ENCODE data around the gene GBA3.

Gene GBA3

GRCh38 chr4:22692736-22693135 is at the start of gene GBA3:
GBA3 (plus strand) TSS chr4:22692937.
- DNase-seq (ENCODE audit: low read depth): no peak

DNA sequence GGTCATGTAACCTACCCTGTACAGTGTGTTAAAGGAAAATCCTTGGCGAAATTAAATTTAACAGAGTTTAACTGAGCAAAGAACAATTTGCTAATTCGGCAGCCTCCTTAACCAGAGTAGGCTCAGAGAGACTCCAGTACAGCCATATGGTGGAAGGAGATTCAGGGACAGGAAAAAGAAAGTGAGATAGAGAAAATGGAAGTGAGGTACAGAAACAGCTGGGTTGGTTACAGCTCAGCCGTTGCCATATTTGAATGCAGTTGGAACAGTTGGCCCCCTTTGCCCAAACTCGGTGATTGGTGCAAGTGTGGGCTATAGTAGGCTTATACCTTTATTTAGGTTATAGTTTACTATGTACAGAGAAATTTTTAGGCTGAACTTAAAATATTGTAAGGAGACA is 48.8 kb upstream of the GBA3 start:
- no peak for DNase-seq (ENCODE audit: low read depth)

GRCh38 chr4:22645481-22646182 is 47.1 kb upstream of the GBA3 start:
- DNase-seq (ENCODE audit: low read depth): no peak

- DNase-seq (ENCODE audit: low read depth): no peak
Measured at GRCh38 chr4:22648996-22649395, 43.7 kb upstream of the GBA3 start.

DNA sequence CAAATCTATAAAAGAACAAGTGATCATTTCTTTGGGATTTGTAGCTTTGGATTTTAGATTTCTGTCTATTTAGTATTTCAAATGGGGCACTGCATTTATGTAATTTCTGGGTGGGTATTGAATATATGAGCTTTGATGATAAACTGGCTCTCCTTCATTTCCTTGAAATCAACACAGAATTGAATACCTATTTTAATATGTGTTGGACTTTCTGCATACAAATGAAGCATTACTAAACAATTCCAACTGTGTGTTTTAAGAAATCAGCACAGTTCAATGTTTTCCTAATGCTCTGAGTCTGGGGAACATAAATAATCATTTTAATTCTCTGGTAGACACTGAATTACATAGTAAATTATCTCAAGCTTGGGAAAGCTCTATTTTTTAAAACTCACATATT is 42.0 kb upstream of the GBA3 start:
- no peak for DNase-seq (ENCODE audit: low read depth)

DNA sequence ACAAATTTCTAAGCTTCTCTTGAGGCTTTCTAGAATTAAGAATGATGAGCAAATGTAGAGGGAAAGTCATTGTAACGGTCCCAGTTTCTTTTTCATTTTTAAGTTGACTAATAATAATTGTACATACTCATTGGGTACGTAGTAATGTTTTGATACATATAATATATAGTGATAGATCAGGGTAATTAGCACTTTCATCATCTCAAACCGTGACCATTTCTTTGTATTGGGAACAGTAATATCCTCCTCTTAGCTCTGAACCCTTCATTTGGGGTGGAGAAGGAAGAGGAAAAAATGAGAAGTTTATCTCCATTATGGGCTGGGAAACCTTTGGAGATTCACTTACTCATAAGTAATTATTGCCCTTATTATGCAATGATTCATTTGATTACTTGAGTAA is 39.0 kb upstream of the GBA3 start:
- DNase-seq (ENCODE audit: low read depth): no peak

DNA sequence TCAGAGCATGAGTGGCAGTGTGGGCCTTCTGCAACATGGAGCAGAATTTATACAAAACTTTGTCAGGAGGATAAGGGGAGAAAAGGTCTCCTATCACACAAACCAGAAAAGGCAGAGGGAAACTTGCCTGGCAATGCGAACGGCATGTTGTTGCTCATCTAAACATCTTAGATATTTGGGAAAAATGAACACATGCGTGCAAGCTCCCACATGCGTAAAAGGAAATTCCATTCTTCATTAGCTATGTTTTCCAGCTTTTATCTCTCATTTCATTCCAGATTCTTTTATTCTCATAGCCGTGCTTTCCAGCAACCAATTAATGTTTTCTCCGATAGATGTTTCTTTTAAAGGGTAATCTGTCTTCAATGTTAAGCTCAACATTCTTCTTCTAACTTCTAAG is 31.3 kb upstream of the GBA3 start:
- no peak for DNase-seq (ENCODE audit: low read depth)

GRCh38 chr4:22667332-22667940 is 25.3 kb upstream of the GBA3 start:
- no peak for DNase-seq (ENCODE audit: low read depth)

DNA sequence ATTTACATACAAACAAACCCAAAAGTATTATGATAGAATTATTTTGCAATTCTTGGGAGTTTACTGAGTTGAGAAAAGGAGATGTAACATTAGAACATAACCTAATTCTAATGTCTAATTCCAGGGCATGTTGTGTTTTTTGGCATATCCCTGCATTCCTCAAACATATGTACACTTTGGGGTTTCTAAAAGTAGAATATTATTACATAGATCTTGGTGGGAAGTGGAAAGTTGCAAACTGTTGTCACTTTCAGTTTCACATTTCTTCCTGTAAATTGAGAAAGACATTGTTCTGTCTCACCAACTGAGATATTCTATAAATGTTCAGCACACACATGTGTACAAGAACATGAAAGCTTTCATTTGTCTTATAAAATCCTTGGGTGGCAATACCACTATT is 24.4 kb upstream of the GBA3 start:
- no peak for DNase-seq (ENCODE audit: low read depth)

- no peak for DNase-seq (ENCODE audit: low read depth)
Measured at GRCh38 chr4:22668702-22669101, 24.0 kb upstream of the GBA3 start.

GRCh38 chr4:22670956-22671355 is 21.8 kb upstream of the GBA3 start:
- DNase-seq (ENCODE audit: low read depth): no peak

- DNase-seq (ENCODE audit: low read depth): no peak
Measured at GRCh38 chr4:22672519-22672918, 20.2 kb upstream of the GBA3 start.

- no peak for DNase-seq (ENCODE audit: low read depth)
Measured at GRCh38 chr4:22672944-22673343, 19.8 kb upstream of the GBA3 start.

- no peak for DNase-seq (ENCODE audit: low read depth)
Measured at GRCh38 chr4:22674700-22675099, 18.0 kb upstream of the GBA3 start.

GRCh38 chr4:22676063-22676462 is 16.7 kb upstream of the GBA3 start:
- no peak for DNase-seq (ENCODE audit: low read depth)

DNA sequence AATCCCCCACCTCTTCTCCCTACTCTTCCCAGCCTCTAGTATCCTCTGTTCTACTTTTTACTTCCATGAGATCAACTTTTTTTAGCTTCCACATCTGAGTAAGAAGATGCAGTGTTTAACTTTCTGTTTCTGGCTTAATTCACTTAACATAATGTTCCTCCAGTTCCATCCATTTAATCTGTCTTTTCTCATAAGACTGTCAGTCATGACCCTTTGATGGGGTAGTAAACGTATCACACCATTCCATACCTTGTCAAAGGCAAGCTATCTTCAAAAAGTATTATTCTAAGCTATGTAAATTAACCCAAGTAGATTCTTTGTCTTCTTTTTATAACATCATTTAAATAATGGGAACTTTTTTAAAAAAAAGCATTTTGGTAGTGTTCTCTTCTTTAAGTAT is 15.0 kb upstream of the GBA3 start:
- DNase-seq (ENCODE audit: low read depth): no peak

- no peak for DNase-seq (ENCODE audit: low read depth)
Measured at GRCh38 chr4:22678940-22679854, 13.5 kb upstream of the GBA3 start.

DNA sequence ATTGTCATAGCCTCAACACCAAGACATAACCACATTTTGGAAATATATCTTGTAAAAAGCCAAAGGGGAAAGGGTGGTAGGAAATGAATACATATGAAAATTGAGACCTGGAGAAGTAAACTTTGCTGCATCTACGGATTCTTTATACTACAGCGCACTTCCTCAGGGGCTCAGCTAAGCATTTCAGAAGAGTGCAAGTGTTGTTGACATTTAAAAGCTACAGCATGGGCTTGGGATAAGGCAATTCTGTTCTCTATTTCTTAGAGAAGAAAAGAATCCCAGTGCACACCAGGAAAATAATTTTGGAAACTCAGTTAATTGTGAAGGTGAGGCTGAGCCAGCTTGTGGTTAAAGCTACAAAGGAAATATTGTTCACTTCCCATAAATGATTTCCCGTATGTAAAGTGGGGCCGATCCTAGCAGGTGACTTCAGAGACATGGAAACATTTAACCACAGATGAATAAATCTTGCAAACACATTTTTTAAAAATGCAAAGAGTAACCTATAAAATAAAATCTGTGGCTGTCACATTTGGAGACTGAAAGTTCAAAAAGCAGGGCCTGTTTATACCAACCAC is 12.6 kb upstream of the GBA3 start:
- no peak for DNase-seq (ENCODE audit: low read depth)

DNA sequence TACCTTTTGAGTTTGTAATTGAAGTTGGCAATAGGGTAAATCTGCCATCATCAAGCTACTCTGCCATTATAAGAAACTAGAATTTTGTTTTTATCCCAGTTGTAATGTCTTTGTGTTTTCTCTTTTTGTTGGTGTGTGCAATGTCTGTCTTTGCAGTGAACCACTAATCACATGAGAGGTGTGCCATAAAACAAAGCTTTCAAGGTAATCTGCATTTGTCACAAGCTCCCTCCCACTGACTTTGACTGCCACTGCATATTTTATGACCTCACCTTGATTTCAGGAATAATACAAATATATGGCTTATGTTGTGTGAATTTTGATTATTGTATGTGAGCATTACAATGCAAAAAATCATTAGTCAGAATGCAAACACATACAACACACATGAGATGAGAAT is 9.0 kb upstream of the GBA3 start:
- no peak for DNase-seq (ENCODE audit: low read depth)

DNA sequence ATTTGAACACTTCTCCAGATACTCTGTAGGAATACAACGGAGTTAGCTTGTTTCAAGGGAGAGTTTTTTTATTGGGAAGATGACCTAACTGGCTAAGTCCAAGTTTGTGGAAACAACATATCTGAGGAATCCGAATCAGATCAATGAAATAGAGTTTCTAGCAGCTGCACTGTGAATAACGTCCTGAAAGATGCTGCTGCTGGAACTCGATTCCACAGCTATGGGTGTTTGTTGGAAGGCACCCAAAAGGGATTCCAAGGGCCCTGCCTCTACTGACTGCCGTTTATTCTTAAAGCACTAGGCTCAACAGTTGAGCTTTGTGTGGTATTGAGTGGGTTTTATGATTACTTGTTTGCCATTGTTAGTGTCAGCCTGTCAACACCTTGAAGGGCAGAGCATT is 6.6 kb upstream of the GBA3 start:
- no peak for DNase-seq (ENCODE audit: low read depth)

GRCh38 chr4:22688236-22688635 is 4.5 kb upstream of the GBA3 start:
- no peak for DNase-seq (ENCODE audit: low read depth)

DNA sequence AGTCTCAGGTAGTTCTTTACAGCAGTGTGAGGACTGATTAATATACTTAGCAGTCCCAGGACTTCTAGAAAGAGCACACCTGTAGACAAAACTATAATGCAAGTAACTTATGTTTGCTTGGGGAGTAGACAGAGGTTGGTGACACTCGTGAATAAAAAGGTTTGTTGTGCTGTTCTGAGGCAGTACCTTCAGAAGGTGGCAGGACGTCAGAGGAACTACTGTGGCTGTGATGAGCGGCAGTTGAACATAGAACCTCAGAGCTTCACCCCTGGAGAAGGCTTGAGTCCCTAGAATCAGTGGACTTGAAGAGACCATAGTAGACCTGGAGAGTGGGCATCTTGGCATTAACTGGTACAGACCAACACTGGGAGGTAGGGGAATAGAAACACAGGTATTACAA is 3.3 kb upstream of the GBA3 start:
- DNase-seq (ENCODE audit: low read depth): no peak

DNA sequence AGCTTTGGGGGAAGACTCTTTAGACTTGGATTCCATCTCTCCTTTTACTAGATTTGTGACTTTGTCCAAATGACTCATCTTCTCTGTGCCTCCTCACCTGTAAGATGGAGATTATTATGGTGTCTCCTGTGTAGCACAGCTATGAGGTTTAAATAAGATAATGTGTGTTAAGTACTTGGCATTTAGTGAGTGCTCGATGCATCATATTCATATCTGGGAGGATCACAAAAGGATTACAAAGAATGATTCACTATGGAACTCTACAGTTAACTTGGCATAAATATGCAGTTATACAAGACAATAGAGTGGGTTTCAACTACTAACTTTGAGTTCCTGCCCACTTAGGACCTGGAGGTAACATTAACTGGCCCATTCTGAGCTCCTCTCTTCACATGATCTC is 2.3 kb downstream of the GBA3 start:
- no peak for DNase-seq (ENCODE audit: low read depth)

Measured in stimulated activated CD8-positive, alpha-beta memory T cell treated with anti-CD3 and anti-CD28 coated beads, Interleukin-15, amount 100 ng/mL, for 1 hour (primary cell).